ENCODE data around the gene EBF3.

DNA sequence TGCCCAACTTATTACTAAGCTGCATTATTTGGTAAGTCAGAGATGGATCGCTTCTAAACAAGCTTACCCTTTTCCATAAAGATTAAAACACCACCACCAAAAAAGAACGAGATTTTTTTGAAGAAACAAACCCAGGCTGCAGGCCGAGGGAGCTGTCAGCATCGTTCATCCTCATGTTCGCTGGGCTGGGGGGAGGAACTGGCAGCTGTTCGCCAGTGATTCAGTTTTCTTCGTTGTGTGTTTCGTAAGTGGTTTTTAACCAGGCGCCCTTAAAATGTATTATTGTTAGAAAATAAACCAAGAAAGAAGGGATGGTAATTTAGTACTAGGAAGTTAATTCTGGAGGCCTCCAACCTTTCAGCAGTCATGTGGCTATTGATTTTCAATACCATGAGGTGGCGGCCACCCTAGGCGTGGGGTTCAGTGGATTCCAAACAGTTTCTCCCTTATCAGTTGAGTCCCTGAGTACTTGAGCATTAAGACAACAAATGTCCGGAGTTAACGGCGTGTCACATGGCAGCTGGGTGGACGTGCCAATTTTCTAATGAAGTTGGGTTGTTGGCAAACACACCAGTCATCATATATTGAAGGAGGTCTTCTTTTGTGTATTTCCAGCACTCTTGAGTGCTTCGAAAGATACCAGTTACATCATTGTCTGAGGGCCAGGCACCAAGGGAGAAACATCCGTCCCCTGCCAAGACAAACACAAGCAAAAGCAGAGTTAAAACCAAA is 173.2 kb downstream of the EBF3 start:
- no peak for TF ChIP-seq CTCF (conservative IDR thresholded peaks at IDR 0.05 in 1 of 2, IDR thresholded peaks at IDR 0.05 in 1 of 2; ENCODE audit: extremely low read depth in 1 of 2, insufficient read depth in 1 of 2, low read depth in 1 of 2, low read length in 2 of 2)
- no peak for TF ChIP-seq EZH2 (IDR thresholded peaks at IDR 0.05; ENCODE audit: borderline replicate concordance, low read length)

All from mammary epithelial cell (primary cell).